Ovary (tissue), 9 donors: Measurements from ENCODE around the gene EGLN1. TPM values are rescaled to one million over a fixed set of nuclear protein-coding genes. Genes with fewer than 3 reads are reported as not detected.

Experiments
- DNase-seq, 5 donors: peaks; one replicate each; pipeline ENCODE4 v3.0.0-alpha.2; 2019 to 2020
- H3K27ac ChIP-seq, 2 donors: fragments of 200-600 bp; one replicate each; pipeline versions ENCODE4 v1.5.1 to v1.8.0; 2019 to 2022
- H3K27me3 ChIP-seq: fragments of 200-600 bp; one replicate; pipeline ENCODE4 v1.8.0; 2022
- H3K36me3 ChIP-seq: fragments of 200-600 bp; sonication (generic); one replicate; pipeline ENCODE4 v1.5.1; 2019
- H3K4me1 ChIP-seq: one replicate; pipeline ENCODE4 v1.8.1; 2013; ENCODE audit warnings: mild to moderate bottlenecking, moderate library complexity; ENCODE audit not compliant: insufficient read depth
- H3K4me3 ChIP-seq: fragments of 200-600 bp; sonication (generic); one replicate; pipeline ENCODE4 v1.5.1; 2017
- H3K9me3 ChIP-seq, 2 donors: fragments of 200-600 bp in 1 of 2; sonication (generic) in 1 of 2; one replicate each; pipeline versions ENCODE4 v1.5.1 to v1.8.1; 2013 to 2019; ENCODE audit warnings: mild to moderate bottlenecking in 1 of 2, moderate library complexity in 1 of 2
- EP300 ChIP-seq: sonication (generic); formaldehyde crosslinking; IDR thresholded peaks from one replicate; pipeline ENCODE4 v1.6.1; 2017; ENCODE audit warnings: antibody characterized with exemption
- POLR2A ChIP-seq: fragments of 450-650 bp; IDR thresholded peaks from one replicate; pipeline ENCODE4 v1.6.1; 2017; ENCODE audit warnings: antibody characterized with exemption, mild to moderate bottlenecking, moderate library complexity
- WGBS, 3 donors: extraction: QIAGEN DNeasy Blood & Tissue Kit in 1 of 3; methylation state at CpG; one replicate each; pipeline versions ENCODE4 v1.1.5 to v1.1.7; 2013 to 2017; 5-methylcytosine and 5-hydroxymethylcytosine counted together
- intact Hi-C, 4 donors: fragments of 100-400 bp; cut with DNase I; formaldehyde crosslinking; loops; one replicate each; pipeline versions ENCODE4 v1.11.0 to v1.15.1; 2022 to 2023
- polyA plus RNA-seq, 2 donors: library from polyadenylated mRNA; stranded (reverse); fragments of 200-250 nt in 1 of 2; fragments of 350-450 nt in 1 of 2; fragmentation: Illumina TruSeq in 1 of 2; extraction: RNeasy Lipid Tissue Mini Kit (QIAGEN cat#74804) in 1 of 2; gene quantifications; one replicate each; pipeline ENCODE4 v1.2.3, GENCODE V29; 2013 to 2014
- total RNA-seq, 7 donors: library from RNA; depleted of rRNA in 2 of 7; stranded (reverse); fragments of >200 nt in 2 of 7; fragmentation: NEBNext Ultra II Directional in 3 of 7; extraction: Animal tissue kit (Norgen Biotek cat#: 25700) in 3 of 7; gene quantifications; one replicate each; pipeline versions ENCODE4 v1.1.0 to v1.2.4, GENCODE V29; 2016 to 2023
- TF ChIP-seq, protein P1 (sequence below), 3 donors: fragments of 450-650 bp in 2 of 3; fragments of 200-600 bp in 1 of 3; IDR thresholded peaks; one replicate each; pipeline versions ENCODE4 v1.5.1 to v1.8.0; 2016 to 2022; ENCODE audit warnings: antibody characterized with exemption in 3 of 3, mild to moderate bottlenecking in 1 of 3
- donor health status: DM: no; HTN: no; CAD: no; lungs with moderate emphysema.
- donor health status: DM: no; HTN: no; CAD: no.
- donor health status: Bipolar disorder and iron deficiency.
- donor health status: DM: yes; HTN: yes; CAD: no.
- donor health status: DM: no; HTN: no; CAD: no.
- donor health status: DM: yes; HTN: yes; CAD: no.

The EGLN1 gene
- total and polyA plus RNA-seq, 9 donors: 18.5 to 52.0 (median 39.1) TPM

DNA sequence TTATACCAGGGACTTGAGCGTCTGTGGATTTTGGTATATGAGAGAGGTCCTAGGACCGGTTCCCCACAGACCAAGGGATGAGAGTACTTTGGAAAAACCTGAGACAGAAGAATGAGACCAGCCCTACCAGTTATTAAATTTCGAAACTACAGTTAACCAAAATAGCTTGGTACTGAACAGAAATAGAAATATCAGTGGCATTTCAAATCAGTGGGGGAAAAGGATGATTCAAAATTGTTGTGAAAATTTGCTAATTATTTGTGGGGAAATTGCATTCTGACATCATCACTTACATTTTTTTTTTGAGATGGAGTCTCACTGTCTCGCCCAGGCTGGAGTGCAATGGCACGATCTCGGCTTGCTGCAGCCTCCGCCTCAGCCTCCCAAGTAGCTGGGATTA lies 92.6 kb downstream of the EGLN1 start:
- H3K9me3 ChIP-seq: no peaks in the 10 kb centered on the region
- H3K27me3 ChIP-seq: no peaks in the 10 kb centered on the region
- H3K36me3 ChIP-seq: no peaks in the 10 kb centered on the region
- no peak overlapping the region for H3K4me3 ChIP-seq
- H3K27ac ChIP-seq: no peak overlapping the region
- TF ChIP-seq EP300 (no peak), POLR2A (no peak)
- TF ChIP-seq, protein P1, sequence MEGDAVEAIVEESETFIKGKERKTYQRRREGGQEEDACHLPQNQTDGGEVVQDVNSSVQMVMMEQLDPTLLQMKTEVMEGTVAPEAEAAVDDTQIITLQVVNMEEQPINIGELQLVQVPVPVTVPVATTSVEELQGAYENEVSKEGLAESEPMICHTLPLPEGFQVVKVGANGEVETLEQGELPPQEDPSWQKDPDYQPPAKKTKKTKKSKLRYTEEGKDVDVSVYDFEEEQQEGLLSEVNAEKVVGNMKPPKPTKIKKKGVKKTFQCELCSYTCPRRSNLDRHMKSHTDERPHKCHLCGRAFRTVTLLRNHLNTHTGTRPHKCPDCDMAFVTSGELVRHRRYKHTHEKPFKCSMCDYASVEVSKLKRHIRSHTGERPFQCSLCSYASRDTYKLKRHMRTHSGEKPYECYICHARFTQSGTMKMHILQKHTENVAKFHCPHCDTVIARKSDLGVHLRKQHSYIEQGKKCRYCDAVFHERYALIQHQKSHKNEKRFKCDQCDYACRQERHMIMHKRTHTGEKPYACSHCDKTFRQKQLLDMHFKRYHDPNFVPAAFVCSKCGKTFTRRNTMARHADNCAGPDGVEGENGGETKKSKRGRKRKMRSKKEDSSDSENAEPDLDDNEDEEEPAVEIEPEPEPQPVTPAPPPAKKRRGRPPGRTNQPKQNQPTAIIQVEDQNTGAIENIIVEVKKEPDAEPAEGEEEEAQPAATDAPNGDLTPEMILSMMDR (IDR thresholded peaks at IDR 0.05): no peak
- intact Hi-C loops: no loop called here
- no peaks in the 10 kb centered on the region for H3K4me1 ChIP-seq
- WGBS, 3 donors: 91 to 92% (median 91%) methylated on average over 7 of the region's 7 CpGs
- no peak for DNase-seq

DNA sequence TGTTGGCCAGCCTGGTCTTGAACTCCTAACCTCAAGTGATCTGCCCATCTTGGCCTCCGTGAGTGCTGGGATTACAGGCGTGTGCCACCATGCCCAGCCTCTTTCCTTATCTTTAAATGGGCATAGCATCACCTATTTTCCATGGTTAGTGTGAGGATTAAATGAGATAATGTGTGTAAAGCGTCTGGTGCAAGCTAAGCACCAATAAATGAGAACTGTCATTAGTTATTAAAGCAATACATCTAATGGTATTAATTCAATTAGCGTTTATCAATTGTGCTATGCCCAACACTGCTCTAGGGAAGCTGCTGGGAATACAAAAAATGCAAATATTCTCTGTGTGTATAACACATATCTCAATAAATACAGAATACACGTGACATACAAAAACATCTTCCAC lies 94.5 kb downstream of the EGLN1 start:
- Histone ChIP-seq H3K9me3 (no peaks in the 10 kb centered on the region), H3K27me3 (no peaks in the 10 kb centered on the region), H3K4me1 (no peaks in the 10 kb centered on the region), H3K27ac (no peak overlapping the region), H3K36me3 (no peaks in the 10 kb centered on the region), H3K4me3 (no peak overlapping the region)
- WGBS, 3 donors: 77 to 82% (median 81%) methylated on average over 5 of the region's 5 CpGs
- no peak for DNase-seq
- TF ChIP-seq POLR2A: no peak
- no peak for TF ChIP-seq EP300
- TF ChIP-seq, protein P1 (IDR thresholded peaks at IDR 0.05): no peak
- intact Hi-C loops: no loop called here

DNA sequence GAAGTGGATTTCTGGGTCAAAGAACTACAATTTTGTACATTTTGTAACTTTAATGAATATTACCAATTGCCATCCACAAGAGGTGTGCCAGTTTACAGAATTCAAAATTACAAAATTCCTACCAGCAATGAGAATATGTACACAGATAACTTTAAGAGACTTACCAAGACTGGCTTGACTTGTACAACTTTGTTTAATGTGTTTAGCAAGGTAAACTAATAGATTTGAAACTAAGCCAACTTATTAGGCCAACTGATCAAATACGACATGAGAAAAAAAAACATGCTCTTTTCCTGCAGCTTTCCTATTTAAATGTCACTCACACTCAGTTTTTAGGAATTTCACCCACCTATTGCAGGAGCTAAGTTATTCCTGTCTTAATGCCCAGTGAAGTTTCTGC lies 95.8 kb downstream of the EGLN1 start:
- H3K4me3 ChIP-seq: no peak overlapping the region
- DNase-seq: no peak
- no peaks in the 10 kb centered on the region for H3K27me3 ChIP-seq
- H3K27ac ChIP-seq: no peak overlapping the region
- no peaks in the 10 kb centered on the region for H3K4me1 ChIP-seq
- no peaks in the 10 kb centered on the region for H3K36me3 ChIP-seq
- TF ChIP-seq, protein P1 (IDR thresholded peaks at IDR 0.05): no peak
- no peak for TF ChIP-seq EP300
- TF ChIP-seq POLR2A: no peak
- intact Hi-C loops: no loop called here
- H3K9me3 ChIP-seq: no peaks in the 10 kb centered on the region
- 75 to 83% (median 82%) methylated on average over 1 of the region's 1 CpG for WGBS, 3 donors

DNA sequence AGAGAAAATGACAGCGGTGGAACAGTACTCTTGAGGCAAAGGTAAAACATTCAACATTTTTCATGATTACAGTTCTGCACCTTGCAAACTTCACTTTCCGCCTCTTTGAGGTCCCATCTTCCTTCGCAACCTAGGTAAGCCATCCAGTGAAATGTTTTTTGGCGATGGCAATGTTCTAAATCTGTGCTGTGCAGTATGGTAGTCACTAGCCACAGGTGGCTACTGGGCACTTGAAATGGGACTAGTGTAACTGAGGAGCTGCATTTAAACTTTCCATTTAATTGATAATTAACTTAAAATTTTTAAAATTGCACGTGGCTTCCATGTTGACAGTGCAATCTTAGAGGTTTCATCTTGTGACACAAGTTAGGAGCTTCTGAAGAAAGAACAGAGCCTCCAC lies 97.4 kb downstream of the EGLN1 start:
- intact Hi-C loops: no loop called here

More for the DNA sequence above, 97.4 kb downstream of the EGLN1 start:
- WGBS, 3 donors: 83 to 86% (median 83%) methylated on average over 5 of the region's 5 CpGs
- Histone ChIP-seq H3K36me3 (no peaks in the 10 kb centered on the region), H3K9me3 (no peaks in the 10 kb centered on the region), H3K4me3 (no peak overlapping the region), H3K27ac (no peak overlapping the region), H3K27me3 (no peaks in the 10 kb centered on the region), H3K4me1 (no peaks in the 10 kb centered on the region)
- DNase-seq: no peak
- TF ChIP-seq EP300 (no peak), POLR2A (no peak)
- TF ChIP-seq, protein P1 (IDR thresholded peaks at IDR 0.05): no peak
